ENCODE results near the gene CD52. TPM values are rescaled to one million over a fixed set of nuclear protein-coding genes. Genes with fewer than 3 reads are reported as not detected.
"Not testable (repeated sequence)": the region's sequence is repeated elsewhere in the genome, so short reads cannot be mapped to it uniquely, and the experiment has no call there.

CD52 gene
- polyA plus RNA-seq, 12 donors = 1.3 to 40.6 (median 2.1) TPM; not detected in 2

DNA sequence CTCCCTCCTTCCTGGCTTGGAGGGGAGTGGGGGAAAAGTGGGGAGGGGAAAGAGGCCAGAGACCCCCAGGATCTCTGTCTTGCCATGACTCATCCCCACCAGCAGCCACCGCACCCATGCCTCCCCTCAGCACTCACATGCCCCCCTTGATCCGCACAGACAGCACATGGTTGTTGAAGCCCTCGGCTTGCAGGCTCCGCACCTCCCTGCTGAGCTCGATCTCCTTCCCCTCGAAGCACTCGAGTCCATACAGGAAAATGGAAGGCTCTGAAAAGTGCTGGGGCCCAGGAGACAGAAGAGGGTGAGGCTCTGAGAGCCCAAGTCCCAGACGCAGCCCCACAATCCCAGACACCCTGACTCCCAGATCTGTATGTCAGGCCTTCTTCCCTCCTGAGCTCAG is 10.8 kb downstream of the CD52 start:
- no peak for DNase-seq

DNA sequence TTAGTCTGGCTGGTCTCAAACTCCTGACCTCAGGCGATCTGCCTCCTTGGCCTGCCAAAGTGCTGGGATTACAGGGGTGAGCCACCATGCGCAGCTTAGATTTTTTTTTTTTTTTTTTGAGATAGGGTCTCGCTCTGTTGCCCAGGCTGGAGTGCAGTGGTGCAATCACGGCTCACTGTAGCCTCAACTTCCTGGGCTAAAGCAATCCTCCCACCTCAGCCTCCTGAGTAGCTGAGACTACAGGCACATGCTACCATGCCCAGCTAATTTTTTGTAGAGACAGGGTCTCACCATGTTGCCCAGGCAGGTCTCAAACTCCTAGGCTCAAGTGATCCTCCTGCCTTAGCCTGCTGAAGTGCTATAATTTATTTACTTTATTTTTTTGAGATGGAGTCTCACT is 11.6 kb downstream of the CD52 start:
- not testable (repeated sequence) for DNase-seq

DNA sequence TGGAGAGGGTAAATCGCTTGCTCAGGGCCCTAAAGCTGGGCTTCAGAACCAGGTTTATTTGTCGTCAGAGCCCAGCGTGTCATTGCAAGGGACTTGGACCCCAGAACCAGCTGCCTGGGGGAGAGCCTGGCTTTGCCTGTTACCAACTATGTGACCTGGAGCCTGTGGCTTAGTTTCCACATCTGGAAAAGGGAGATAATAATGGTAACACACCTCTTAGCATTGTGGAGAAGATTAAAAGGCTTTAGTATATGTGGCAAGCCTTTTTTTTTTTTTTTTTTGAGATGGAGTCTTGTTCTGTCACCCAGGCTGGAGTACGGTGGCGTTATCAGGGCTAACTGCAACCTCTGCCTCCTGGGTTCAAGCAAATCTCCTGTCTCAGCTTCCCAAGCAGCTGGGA is 12.5 kb downstream of the CD52 start:
- DNase-seq = no peak

DNA sequence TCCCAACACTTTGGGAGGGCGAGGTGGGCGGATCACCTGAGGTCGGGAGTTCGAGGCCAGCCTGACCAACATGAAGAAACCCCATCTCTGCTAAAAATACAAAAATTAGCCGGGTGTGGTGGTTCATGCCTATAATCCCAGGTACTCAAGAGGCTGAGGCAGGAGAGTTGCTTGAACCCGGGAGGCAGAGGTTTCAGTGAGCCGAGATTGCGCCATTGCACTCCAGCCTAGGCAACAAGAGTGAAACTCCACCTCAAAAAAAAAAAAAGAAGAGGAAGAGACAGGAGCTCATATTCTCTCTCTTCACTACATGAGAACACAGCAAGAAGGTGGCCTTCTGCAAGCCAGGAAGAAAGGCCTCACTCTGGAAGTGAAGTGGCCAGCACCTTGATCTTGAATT is 15.6 kb downstream of the CD52 start:
- not testable (repeated sequence) for DNase-seq

DNA sequence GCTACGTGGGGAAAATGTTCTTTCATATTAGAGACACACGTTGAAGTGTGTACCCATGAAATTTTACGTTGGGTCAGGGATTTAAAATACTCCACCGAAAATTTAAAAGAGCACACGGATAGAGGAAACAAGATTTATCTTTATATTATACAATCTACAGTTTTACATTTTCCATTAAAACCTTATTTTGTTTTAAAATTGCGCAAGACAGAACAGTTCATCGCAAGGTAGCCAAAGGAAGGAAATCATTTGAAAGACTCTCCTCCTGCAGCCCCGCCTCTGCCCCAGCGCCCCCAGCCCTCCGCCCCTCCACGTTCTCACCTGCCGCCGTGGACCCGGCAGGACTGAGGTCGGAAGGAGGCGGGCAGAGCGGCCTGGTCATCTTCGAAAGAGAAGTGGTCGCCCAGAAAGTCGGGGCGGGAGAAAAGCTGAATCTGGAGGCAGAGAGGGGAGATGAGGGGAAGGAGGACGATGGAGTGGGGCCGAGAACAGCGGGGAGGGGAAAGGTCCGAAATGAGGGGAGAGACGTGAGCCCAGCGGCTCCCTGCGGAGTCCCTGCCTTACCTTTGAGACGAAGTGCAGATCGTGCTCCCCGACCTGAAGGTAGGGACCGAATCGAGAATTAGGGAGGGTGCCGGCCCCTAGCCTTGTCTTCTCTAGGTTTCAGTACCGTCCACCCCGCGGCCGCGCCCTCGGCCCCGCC is 18.2 kb downstream of the CD52 start:
- no peak for DNase-seq

DNA sequence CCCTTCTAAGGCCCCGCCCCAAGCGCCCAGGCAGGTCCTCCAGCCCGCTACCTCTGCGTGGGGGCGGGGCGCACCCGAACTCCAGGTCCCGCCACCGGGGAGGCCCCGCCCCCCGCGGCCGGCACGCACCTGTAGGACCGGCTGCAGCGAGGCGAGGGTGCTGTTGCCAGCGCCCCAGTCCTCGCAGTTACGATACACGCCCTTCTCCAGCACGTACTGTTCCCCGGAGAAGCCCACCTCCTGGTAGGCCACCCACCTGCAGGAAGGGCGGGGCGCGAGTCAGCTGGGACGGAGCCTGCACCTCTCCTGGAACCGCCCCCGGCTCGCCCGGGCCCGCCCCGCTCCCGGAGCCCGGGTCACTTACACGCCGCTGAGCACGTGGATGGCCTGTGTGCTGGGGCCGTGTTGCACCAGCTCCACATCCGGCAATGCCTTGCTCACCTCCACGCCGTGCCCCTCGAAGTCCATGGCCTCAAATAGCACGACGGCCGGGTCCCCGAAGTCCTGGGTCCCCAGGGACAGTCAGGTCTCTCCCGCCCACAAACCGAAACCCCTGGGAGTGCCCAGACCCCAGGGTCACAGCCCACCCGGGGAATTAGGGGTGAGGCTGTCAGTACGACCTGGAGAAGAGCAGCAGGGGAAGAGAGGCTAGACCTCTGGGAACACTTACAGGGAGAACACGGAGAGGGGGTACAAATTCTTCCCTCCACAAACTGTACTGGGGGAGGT is 18.9 kb downstream of the CD52 start:
- no peak for DNase-seq

DNA sequence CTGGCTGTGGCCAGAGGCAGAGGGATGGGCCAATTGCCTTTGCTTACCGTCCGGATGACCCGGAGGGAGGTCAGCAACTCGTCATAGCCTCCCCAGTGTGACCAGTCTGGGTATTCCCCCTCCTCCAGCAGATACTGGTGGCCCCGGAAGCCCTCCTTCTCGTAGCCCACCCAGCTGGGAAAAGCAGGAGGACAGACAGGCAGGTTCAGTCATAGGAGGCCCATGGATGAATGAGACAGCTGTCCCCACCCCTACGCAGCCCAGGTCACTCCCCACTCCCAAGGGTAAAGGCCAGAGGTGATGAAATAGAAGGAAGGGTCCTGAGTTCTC is 19.4 kb downstream of the CD52 start:
- no peak for DNase-seq

DNA sequence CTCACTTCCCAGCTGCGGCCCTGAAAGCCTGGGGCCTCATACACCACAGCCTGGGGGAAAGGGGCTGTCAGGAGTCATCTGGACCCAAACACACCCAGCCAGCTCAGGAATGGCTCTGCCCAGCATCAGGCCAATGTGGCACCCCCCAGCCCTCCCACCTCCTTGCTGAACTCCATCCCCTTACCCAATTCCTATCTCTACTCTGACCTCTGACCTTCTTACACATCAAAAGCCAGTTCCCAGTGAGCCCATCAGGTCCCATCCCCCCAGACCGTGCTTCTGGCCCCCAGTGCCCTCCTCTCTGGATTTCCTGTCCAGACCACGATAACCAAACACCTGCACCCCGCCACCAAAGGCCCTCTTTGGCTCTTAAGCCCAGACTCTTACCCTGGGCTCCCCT is 19.9 kb downstream of the CD52 start:
- DNase-seq = no peak

DNA sequence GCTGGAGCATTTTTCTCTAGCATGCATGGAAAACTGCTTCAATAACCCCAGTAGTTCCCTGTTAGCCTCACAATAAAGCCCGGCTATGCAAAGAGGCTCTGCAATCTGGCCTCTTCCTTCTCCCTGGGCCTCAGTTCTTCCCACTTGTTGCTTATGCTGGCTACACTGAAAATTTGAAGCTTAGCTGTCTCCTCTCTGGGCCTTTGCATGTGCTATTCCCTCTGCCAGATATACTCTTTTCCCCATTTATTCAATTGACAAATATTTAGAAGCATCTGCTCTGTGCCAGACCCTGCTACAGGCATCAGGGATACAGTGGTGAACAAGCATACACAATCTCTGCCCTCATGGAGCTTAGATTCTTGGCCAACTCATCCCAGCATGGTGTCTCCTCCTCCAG is 20.9 kb downstream of the CD52 start:
- no peak for DNase-seq

DNA sequence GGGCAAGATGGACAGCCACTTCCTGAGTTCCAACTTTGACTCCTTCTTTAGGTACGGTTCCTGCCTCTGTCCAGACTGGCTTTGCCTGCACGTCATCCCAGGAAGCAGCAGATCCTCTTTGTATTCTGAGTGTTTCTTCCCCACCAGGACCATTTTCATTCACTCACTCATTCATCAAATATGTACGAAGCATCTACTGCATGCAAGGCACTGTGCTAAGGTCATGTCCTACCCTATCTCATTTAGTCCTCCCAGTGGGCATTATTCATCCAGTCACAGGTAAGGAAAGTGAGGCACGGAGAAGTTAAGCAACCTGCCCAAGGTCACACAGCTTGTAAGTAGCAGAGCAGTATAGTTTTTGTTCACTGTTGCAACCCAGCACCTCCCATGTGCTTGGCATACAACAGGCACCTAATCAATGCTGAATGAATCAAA is 22.3 kb downstream of the CD52 start:
- DNase-seq = no peak

DNA sequence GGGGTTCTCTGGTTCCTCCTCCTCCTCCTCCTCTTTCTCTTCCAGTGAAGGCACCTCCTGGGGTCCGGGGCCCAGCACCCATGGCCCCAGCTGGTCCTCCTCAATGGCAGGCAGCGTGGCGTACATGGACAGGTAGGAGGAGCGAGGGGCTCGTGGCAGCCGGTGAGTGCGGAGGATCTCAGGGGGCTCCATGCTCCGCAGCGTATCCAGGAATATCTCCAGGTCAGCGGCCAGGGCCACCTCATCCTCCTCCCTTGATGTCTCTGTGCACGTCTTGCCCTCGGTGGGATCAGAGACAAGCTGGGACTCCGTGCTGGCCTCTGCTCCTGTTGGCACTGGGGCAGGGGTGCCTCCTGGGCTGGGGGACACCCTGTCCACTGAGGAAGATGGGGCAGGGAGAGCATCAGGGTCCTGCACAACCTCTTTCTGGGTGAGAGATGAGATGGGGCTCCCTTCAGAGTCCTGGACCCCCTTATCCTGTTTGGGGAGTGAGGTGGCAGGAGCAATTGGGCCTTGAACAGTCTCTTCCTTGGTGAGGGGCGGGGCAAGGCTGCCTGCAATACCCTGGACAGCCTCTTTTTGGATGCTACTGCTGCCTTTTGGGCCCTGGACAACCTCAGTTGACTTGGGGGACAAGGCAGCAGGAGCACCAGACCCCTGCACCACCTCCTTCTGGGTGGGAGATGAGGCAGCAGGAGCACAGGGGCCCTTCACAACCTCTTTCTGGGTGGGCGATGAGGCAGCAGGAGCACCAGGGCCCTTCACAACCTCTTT is 26.6 kb downstream of the CD52 start:
- no peak for DNase-seq

DNA sequence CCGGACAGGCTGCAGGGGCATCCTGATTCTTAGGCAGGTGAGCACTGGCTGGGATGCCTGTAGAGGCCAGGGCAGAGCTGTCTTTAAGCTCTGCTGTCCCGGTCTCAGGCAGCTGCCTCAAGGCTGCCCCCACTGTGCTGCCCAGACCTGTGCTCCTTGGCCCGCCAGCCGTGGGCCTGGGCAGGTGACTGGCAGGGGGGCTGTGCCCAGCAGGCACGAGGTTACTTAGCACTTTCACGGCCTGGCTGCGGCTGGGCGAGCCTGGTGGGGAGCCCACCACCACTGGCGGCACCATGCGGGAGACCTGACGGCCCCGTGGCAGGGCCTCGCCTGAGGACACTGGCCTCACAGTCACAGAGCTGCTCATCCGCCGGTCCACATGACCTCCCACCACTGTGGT is 28.0 kb downstream of the CD52 start:
- DNase-seq = no peak

DNA sequence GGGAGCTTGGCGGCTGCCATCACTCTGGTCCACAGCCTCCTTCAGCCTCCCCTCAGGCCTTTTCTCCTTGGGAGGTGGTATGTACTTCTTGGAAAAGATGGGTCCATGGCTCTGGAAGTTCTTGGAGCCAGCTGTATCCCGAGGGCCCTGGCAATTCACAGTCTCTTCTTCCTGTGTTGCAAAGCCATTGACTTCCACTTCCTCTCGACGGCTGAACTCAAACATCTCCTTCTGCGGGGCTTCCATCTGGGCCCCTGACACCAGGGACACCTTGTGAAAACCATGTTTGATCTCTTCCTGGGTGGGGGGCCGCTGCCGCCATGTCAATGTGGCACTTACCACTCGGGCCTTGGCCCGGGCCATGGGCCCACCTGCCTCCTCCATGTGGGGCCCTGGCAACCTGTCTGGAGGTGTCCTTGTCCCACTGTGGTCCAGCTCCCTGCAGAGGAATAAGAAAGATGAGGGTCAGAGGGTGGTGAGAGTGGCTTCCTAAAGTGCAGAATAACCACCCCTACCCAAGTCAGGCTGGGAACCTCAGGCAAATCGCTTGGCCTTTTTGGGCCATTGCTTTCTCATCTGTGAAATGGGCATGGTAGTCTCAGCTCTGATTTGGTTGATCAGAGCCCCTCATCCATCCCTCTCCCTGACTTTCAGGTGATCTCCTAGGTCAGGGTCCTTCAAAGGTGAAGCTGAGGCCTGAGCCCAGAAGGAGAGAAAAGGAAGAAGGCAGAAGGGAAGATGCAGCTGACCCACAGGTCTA is 28.7 kb downstream of the CD52 start:
- DNase-seq = no peak

DNA sequence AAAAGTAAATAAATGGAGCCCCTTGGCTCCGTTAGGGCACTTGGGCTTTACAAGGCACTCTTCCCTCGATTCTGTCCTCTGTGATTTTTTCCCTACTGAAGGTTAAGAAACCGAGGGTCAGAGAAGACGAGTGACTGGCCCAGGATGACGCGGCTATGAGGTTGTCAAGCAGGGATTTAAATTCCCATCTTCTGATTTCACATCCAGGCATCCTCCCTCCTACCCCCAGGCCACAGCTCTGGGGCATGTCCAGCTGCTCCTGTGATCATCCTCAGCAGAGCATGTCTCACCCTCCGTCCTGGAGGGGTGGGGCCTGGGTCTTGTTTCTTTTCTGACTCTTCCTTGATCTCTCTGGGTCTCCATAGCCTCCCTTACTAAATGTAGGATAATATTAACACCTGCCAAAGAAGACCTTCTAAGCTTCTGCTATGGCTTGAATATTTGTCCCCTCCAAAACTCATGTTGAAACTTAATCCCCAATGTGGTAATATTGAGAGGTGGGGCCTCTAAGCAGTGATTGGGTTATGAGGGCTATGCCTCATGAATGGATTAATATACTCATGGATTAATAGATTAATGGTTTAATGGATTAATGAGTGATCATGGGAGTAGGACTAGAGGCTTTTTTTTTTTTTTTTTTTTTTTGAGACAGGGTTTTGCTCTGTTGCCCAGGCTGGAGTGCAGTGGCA is 31.6 kb downstream of the CD52 start:
- no peak for DNase-seq

DNA sequence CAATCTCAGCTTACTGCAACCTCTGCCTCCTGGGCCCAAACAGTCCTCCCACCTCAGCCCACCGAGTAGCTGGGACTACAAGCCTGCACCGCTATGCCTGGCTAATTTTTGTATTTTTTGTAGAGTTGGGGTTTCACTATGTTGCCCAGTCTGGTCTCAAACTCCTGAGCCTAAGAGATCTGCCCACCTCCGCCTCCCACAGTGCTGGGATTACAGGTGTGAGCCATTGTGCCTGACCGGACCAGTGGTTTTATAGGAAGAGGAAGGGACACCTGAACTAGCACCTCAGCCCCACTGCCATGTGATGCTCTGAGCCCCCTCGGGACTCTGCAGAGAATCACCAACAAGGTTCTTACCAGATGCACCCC is 32.1 kb downstream of the CD52 start:
- DNase-seq = no peak

DNA sequence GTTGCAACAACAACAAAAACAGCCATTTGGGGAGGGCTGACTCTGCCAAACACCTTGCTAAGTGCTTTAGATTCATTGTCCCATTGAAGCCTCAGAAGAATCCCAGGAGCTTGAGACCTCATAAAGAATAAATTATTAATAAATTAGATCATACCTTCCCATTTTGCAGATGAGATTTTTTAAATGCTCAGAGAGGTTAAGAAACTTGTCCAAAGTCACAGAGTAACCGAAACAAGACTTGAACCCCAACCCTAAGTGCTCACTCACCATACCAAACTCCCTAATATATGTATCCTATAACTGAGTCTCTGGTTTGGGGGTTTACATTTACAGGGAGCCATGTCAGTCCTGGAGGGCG is 32.6 kb downstream of the CD52 start:
- no peak for DNase-seq

DNA sequence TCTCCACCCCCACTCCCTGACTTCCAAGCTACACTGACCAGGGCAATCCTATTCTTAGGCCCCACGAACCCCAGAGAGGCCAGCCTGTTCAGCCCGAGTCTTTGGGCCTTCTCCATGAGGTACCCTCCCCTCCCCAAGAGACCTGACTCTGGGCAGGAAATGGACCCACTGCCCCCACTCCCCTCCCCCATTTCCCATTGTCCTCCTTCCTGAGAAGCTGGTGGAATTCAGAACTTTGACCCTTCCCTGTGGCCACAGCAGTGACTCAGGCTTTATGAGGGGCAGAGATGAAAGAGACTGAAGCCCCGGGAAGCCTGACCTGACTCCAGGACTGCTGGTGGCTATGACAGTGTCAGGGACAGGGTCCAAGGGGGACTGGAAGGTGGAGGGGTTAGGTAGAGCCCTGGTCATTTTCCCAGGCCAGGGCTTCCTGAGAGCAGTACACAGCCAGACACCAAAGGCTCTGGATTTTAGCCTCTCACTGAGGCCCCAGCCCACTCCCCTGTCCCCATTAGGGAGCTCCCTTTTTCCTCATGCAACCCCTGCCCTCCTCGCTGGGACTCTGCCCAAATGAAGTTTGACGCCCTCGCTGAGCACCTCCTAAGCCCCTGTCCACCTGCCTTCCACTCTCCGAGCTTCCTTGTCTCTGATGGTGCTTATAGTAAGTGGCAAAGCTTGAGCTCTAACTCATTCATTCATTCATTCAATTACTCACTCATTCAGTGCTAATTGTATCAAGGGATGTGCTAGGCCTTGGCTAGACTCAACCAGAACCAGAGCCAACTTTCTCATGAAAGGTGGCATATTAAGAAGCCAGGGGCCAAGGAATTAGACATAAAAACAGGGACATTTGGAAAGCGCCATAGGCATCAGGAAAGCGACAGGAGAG is 33.2 kb downstream of the CD52 start:
- DNase-seq = no peak

DNA sequence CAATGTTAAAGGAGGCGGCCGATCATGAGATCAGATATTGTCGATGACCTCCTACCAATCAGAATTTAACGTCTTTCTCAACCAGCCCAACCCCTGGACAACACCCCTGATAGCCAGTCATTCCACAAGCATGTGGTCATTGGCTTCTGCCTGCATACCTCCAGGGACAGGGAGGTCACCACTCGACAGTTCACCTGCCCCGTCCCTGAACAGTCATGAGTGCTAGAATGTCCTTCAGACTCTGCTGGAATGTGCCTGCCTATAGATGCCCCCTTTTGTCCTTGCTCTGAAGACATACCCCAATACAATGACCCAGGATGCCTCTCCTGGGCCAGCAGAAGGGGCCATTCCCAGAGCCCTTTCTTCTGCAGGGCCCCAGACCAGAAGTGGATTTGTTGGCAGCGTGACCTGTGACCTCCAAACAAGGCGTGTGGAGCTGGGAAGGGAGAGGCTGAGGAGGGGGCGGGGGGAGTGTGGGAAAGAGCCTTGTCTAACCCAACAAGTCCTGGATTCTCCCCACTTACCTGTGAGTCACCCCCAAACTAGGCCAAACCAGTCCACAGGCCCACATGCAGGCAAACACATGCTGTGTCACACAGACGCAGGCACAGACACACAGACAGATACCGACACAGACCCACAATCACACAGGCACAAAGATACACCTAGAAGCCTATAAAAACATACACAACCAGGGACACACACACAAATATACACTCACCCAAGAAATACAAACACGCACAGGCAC is 34.0 kb downstream of the CD52 start:
- no peak for DNase-seq

DNA sequence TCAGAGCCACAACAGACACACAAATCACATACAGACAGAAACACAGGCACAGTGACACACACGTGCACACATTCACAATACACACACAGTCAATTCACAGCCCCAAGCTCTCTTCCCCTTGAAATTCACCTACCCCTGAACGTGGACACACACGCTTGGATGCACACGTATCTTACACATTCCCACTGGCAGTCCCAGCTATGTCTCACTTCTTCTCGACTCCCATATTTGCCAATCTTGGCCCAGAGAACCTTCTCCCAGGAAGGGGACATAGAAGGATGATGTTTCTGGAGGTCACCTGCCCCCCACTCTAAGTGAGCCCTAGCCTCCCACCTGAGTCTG is 34.6 kb downstream of the CD52 start:
- no peak for DNase-seq

DNA sequence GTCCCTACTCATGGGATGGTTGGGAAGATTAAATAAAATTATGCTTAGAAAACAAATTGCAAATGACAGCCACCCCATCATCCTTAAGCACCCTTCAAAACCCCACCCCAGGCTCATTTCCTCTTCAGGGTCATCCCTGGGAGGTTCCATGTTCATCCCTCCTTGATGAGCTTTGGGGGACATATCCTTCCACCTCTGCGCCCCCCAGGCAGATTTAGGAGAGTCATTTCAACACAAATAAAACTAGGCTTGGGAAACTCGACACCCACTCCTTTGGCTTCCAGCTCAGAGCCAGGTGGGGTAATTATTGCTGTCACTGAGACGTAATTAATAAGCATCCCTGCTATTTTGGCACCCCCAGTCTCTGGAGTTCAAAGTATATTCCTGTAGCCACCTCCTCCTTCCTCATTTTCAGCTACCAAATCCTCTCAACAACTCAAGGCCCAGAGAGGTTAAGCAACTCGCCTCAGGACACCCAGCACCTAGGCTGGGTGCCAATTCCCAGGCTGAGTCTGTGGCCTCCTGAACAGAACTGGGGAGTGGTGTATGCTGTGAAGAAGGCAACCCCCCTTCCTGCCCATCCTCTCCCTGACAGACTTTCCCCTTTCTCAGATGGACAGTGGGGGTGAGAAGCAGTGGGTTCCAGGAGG is 35.6 kb downstream of the CD52 start:
- no peak for DNase-seq

All from muscle of arm (tissue), 12 donors.